Uterus (tissue), 4 donors: Measurements from ENCODE around the gene PSAPL1. TPM values are rescaled to one million over a fixed set of nuclear protein-coding genes. Genes with fewer than 3 reads are reported as not detected.

Experiments
- DNase-seq, 2 donors: peaks; one replicate each; pipeline ENCODE4 v3.0.0-alpha.2; 2019 to 2020
- H3K27ac ChIP-seq, 2 donors: fragments of 200-600 bp; sonication (generic); 1 replicate in 1 of 2; 2 replicates in 1 of 2; pipeline ENCODE4 v1.5.1; 2016 to 2018
- H3K27me3 ChIP-seq, 2 donors: fragments of 200-600 bp; sonication (generic); one replicate each; pipeline ENCODE4 v1.5.1; 2018 to 2019; ENCODE audit warnings: control low read depth in 1 of 2
- H3K36me3 ChIP-seq, 2 donors: fragments of 200-600 bp; sonication (generic); one replicate each; pipeline ENCODE4 v1.5.1; 2019; ENCODE audit warnings: control low read depth in 1 of 2
- H3K4me1 ChIP-seq, 2 donors: fragments of 200-600 bp; sonication (generic); one replicate each; pipeline ENCODE4 v1.5.1; 2018 to 2019; ENCODE audit warnings: control low read depth in 1 of 2
- H3K4me3 ChIP-seq, 2 donors: fragments of 200-600 bp; sonication (generic); 1 replicate in 1 of 2; 2 replicates in 1 of 2; pipeline ENCODE4 v1.5.1; 2018 to 2019; ENCODE audit warnings: mild to moderate bottlenecking in 1 of 2
- H3K9me3 ChIP-seq, 2 donors: fragments of 200-600 bp; sonication (generic); one replicate each; pipeline ENCODE4 v1.5.1; 2019; ENCODE audit warnings: control low read depth in 1 of 2
- CTCF ChIP-seq, 4 experiments: fragments of 200-600 bp in 2 of 4; fragments of 450-650 bp in 2 of 4; sonication (generic) in 2 of 4; IDR thresholded peaks; one replicate each; pipeline ENCODE4 v1.5.1; 2016 to 2019; ENCODE audit warnings: antibody characterized with exemption in 4 of 4, mild to moderate bottlenecking in 2 of 4, moderate library complexity in 1 of 4
- POLR2A ChIP-seq, 2 donors: fragments of 450-650 bp; IDR thresholded peaks; one replicate each; pipeline ENCODE4 v1.6.1; 2016; ENCODE audit warnings: antibody characterized with exemption in 2 of 2, mild to moderate bottlenecking in 1 of 2, moderate library complexity in 1 of 2
- intact Hi-C: fragments of 100-400 bp; cut with DNase I; formaldehyde crosslinking; loops from one replicate; pipeline ENCODE4 v1.15.1; 2023; ENCODE audit warnings: low total_unique reads
- total RNA-seq, 4 donors: library from RNA; depleted of rRNA in 3 of 4; stranded (reverse); fragments of >200 nt in 3 of 4; gene quantifications; one replicate each; pipeline versions ENCODE4 v1.1.0 to v1.2.4, GENCODE V29; 2014 to 2023
- donor health status: DM: yes; HTN: yes; CAD: no.

The PSAPL1 gene
- total RNA-seq, 4 donors from 2014 or later = not detected

DNA sequence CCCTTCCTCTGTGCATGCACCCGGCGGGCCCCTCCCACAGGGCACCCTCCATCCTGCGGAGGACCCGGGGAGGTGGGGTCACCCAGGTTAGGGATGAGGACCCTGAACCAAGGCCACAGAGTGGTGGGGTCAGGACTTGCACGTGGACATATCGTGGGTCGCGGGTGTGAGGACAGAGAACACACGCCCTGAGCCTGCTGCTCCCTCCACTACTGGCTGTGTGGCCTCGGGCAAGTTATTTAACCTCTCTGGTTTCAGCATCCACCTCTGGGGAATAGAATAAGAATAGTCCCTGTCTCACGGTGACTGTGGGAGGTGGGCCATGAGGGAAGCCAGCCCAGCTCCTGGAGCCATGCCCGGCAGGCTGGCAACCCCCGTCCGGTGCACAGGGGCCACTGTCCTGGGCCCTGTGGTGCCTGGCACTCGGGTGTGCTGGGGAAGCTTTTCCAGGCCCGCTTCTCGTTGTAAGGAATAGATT, 5.1 kb downstream of the PSAPL1 start:
- DNase-seq = no peak
- no peaks in the 10 kb centered on the region for H3K36me3 ChIP-seq
- intact Hi-C loops = no loop called here
- H3K27ac ChIP-seq = no peak overlapping the region
- TF ChIP-seq POLR2A (IDR thresholded peaks at IDR 0.05) = no peak
- no peak for TF ChIP-seq CTCF (IDR thresholded peaks at IDR 0.05)
- no peak overlapping the region for H3K4me3 ChIP-seq
- H3K27me3 ChIP-seq = no peaks in the 10 kb centered on the region
- no peaks in the 10 kb centered on the region for H3K4me1 ChIP-seq
- no peaks in the 10 kb centered on the region for H3K9me3 ChIP-seq

GRCh38 chr4:7429069-7429416, 5.7 kb downstream of the PSAPL1 start:
- Histone ChIP-seq H3K4me1 (no peaks in the 10 kb centered on the region), H3K27ac (no peak overlapping the region), H3K4me3 (no peak overlapping the region), H3K9me3 (no peaks in the 10 kb centered on the region), H3K27me3 (no peaks in the 10 kb centered on the region), H3K36me3 (no peaks in the 10 kb centered on the region)
- intact Hi-C loops = no loop called here
- TF ChIP-seq POLR2A (IDR thresholded peaks at IDR 0.05) (no peak), CTCF (IDR thresholded peaks at IDR 0.05) (no peak)
- DNase-seq = peak in 1 of 2 donors; percentile 10

- no peak overlapping the region for H3K4me3 ChIP-seq
- H3K9me3 ChIP-seq = no peaks in the 10 kb centered on the region
- intact Hi-C loops = no loop called here
- TF ChIP-seq POLR2A (IDR thresholded peaks at IDR 0.05) (no peak), CTCF (IDR thresholded peaks at IDR 0.05) (no peak)
- no peaks in the 10 kb centered on the region for H3K36me3 ChIP-seq
- no peaks in the 10 kb centered on the region for H3K27me3 ChIP-seq
- no peak overlapping the region for H3K27ac ChIP-seq
- no peaks in the 10 kb centered on the region for H3K4me1 ChIP-seq
- DNase-seq = peak in 1 of 2 donors; percentile 10
These were observed 6.3 kb downstream of the PSAPL1 start for GRCh38 chr4:7428261-7429068.

- DNase-seq = peak in 1 of 2 donors; percentile 7
- H3K4me1 ChIP-seq = no peaks in the 10 kb centered on the region
- intact Hi-C loops = no loop called here
- no peak overlapping the region for H3K27ac ChIP-seq
- H3K36me3 ChIP-seq = no peaks in the 10 kb centered on the region
- no peak for TF ChIP-seq POLR2A (IDR thresholded peaks at IDR 0.05)
- no peak for TF ChIP-seq CTCF (IDR thresholded peaks at IDR 0.05)
- no peaks in the 10 kb centered on the region for H3K9me3 ChIP-seq
- no peak overlapping the region for H3K4me3 ChIP-seq
- no peaks in the 10 kb centered on the region for H3K27me3 ChIP-seq
These were observed 6.9 kb downstream of the PSAPL1 start for GRCh38 chr4:7427831-7428260.

- peak in 1 of 2 donors; percentile 10 for DNase-seq
- Histone ChIP-seq H3K27me3 (no peaks in the 10 kb centered on the region), H3K4me1 (no peaks in the 10 kb centered on the region), H3K4me3 (no peak overlapping the region), H3K27ac (no peak overlapping the region), H3K9me3 (no peaks in the 10 kb centered on the region), H3K36me3 (no peaks in the 10 kb centered on the region)
- intact Hi-C loops = no loop called here
- TF ChIP-seq POLR2A (IDR thresholded peaks at IDR 0.05) (no peak), CTCF (IDR thresholded peaks at IDR 0.05) (no peak)
These were observed 7.4 kb downstream of the PSAPL1 start for GRCh38 chr4:7427361-7427760.
